GM23338 (cell line): ENCODE measurements around the gene SLC6A12.

Experiments used
- CREB1 ChIP-seq: fragments of 250-450 bp; sonication (Bioruptor Pico); IDR thresholded peaks from 2 replicates; pipeline ENCODE4 v1.5.0; 2020; ENCODE audit warnings: low read depth, mild to moderate bottlenecking, moderate library complexity
- CTCF ChIP-seq, 2 experiments: fragments of 200-600 bp in 1 of 2; sonication (generic) in 1 of 2; conservative IDR thresholded peaks; 2 replicates each; pipeline versions ENCODE4 v1.5.1 to v1.6.1; 2016 to 2017; ENCODE audit warnings: antibody characterized with exemption in 2 of 2, low read depth in 2 of 2, mild to moderate bottlenecking in 2 of 2, moderate library complexity in 1 of 2
- POLR2AphosphoS5 ChIP-seq: IDR thresholded peaks from 2 replicates; pipeline ENCODE4 v1.6.1; 2016; ENCODE audit warnings: antibody characterized with exemption, low read depth
- REST ChIP-seq: IDR thresholded peaks from one replicate; pipeline ENCODE4 v1.6.1; 2018; ENCODE audit warnings: antibody characterized with exemption; ENCODE audit not compliant: unreplicated experiment

GRCh38 chr12:193261-193660 lies 20.7 kb downstream of the SLC6A12 start:
- no peak for TF ChIP-seq POLR2AphosphoS5
- no peak for TF ChIP-seq CTCF (conservative IDR thresholded peaks at IDR 0.05; ENCODE audit: low read depth in 2 of 2)
- no peak for TF ChIP-seq REST
- no peak for TF ChIP-seq CREB1
